ENCODE results near the gene ZGPAT. TPM values are rescaled to one million over a fixed set of nuclear protein-coding genes. Genes with fewer than 3 reads are reported as not detected.

ZGPAT gene
- total RNA-seq, 1 experiment from 2014 or later, result 37.9 TPM

DNA sequence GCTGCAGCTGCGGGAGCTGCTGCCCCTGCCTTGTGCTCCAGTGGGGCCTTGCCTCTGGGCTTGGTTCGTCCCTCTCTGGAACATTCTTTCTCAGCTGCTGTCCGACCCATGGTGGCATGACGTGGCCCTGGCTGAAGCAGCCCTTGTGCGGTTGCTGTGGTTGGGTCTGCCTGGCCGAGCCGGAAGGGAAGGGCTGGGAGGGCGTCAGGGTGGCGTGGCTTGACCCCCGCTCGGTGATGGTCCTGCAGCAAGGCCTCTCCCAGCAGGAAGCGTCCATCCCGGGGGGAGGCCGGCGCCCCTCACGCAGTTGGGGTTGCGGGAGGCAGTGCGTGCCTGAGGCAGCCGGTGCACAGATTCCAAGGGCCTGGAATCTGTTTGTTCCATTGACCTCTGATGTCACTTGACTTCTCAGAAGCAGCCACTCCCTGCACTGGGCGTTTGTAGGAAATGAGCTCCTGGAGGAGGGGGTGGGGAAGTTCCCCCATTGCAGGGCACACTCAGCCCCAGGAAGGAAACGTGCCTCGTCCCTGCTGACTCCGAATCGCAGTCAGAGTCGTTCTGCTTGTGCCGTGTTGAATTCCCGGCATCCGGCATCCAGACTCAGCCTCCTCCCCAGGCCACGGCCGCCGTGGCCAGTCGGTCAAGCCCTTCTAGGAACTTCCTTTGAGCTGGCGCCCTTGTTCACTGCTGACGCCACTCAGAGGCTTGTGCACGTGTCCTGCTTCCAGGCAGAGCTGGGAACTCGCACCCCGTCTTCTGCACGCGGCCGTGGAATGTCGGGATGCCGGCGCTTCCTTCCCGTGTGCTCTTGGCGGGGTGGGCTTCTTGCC is 21.1 kb upstream of the ZGPAT start:
- DNase-seq (peak; percentile 38), ATAC-seq (peak; percentile 14)
- Histone ChIP-seq H3K79me2 (ENCODE audit: low read length) (peaks cover 7% of the 10 kb centered on the region), H4K20me1 (ENCODE audit: low read length) (no peaks in the 10 kb centered on the region), H3F3A (ENCODE audit: low read length, unreplicated experiment) (no peaks in the 10 kb centered on the region), H3K27ac (ENCODE audit: low read length) (peak overlapping the region; percentile 26), H2AFZ (ENCODE audit: low read length) (no peak overlapping the region), H3K4me1 (ENCODE audit: insufficient read depth, low read length) (peaks cover 28% of the 10 kb centered on the region), H3K9ac (ENCODE audit: low read length) (no peak overlapping the region), H3K27me3 (ENCODE audit: low read length) (no peaks in the 10 kb centered on the region), H3K9me2 (replicated peaks; ENCODE audit: low read length) (no peaks in the 10 kb centered on the region), H3K4me2 (ENCODE audit: low read length) (no peak overlapping the region), H3K9me3 (ENCODE audit: low read length) (no peaks in the 10 kb centered on the region), H3K36me3 (ENCODE audit: low read depth, low read length) (peaks cover 2% of the 10 kb centered on the region), H3K4me3 (ENCODE audit: low read length) (no peak overlapping the region)
- intact Hi-C loops (cut with micrococcal nuclease), result no loop called here
- TF ChIP-seq, protein P1, sequence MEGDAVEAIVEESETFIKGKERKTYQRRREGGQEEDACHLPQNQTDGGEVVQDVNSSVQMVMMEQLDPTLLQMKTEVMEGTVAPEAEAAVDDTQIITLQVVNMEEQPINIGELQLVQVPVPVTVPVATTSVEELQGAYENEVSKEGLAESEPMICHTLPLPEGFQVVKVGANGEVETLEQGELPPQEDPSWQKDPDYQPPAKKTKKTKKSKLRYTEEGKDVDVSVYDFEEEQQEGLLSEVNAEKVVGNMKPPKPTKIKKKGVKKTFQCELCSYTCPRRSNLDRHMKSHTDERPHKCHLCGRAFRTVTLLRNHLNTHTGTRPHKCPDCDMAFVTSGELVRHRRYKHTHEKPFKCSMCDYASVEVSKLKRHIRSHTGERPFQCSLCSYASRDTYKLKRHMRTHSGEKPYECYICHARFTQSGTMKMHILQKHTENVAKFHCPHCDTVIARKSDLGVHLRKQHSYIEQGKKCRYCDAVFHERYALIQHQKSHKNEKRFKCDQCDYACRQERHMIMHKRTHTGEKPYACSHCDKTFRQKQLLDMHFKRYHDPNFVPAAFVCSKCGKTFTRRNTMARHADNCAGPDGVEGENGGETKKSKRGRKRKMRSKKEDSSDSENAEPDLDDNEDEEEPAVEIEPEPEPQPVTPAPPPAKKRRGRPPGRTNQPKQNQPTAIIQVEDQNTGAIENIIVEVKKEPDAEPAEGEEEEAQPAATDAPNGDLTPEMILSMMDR (conservative IDR thresholded peaks at IDR 0.05; ENCODE audit: low read depth, low read length), result no peak
- TF ChIP-seq EZH2 (IDR thresholded peaks at IDR 0.05; ENCODE audit: low read length, unreplicated experiment) (no peak), EZH2phosphoT487 (IDR thresholded peaks at IDR 0.05; ENCODE audit: borderline replicate concordance, low read length) (no peak)
- no TSS peak for BruUV-seq (replicated peaks)
- POLR2A ChIA-PET (ENCODE audit: unreplicated experiment), result interaction anchor here (0.6 kb wide), 2 partner anchors 45 to 72 kb away, joined by 4 to 5 read pairs; no protein-coding TSS in a partner anchor
- CTCF ChIA-PET, result interaction anchor here (0.6 to 0.8 kb wide), 2 partner anchors 28 to 45 kb away, joined by 3 to 6 read pairs; no protein-coding TSS in a partner anchor

DNA sequence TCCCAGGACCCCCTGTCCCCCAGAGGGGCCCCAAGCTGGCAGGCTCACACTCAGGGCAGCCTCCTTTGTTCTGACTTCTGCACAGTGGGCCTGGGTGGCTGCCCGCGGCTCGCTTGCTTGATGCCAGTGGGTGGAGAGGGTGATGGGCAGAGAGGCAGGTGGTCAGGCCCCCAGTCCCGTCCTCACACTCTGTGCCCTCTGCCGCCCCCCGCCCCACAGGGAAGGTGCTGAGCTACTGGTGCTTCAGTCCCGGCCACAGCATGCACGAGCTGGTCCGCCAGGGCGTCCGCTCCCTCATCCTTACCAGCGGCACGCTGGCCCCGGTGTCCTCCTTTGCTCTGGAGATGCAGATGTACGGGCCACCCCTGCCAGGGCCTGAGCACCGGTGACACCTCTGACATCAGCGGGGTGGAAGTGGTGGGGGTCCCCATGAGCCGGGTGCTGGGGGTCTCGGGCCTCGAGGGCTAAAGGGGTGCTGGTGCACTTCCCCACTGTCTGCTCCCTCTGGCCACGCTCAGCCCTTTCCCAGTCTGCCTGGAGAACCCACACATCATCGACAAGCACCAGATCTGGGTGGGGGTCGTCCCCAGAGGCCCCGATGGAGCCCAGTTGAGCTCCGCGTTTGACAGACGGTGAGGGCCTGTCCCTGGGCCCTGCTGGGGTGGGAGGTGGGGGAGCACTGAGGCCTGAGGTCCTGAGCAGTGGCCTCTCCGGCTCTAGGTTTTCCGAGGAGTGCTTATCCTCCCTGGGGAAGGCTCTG is 20.2 kb upstream of the ZGPAT start:
- ATAC-seq (no peak), DNase-seq (no peak)
- POLR2A ChIA-PET (ENCODE audit: unreplicated experiment), result interaction anchor here (0.6 kb wide), 1 partner anchor 46 kb away, joined by 4 read pairs; no protein-coding TSS in a partner anchor
- Histone ChIP-seq H3K27me3 (ENCODE audit: low read length) (no peaks in the 10 kb centered on the region), H3F3A (ENCODE audit: low read length, unreplicated experiment) (no peaks in the 10 kb centered on the region), H3K9me3 (ENCODE audit: low read length) (no peaks in the 10 kb centered on the region), H3K9ac (ENCODE audit: low read length) (no peak overlapping the region), H3K27ac (ENCODE audit: low read length) (no peak overlapping the region), H4K20me1 (ENCODE audit: low read length) (no peaks in the 10 kb centered on the region), H3K4me1 (ENCODE audit: insufficient read depth, low read length) (peaks cover 22% of the 10 kb centered on the region), H3K9me2 (replicated peaks; ENCODE audit: low read length) (no peaks in the 10 kb centered on the region), H3K4me2 (ENCODE audit: low read length) (no peak overlapping the region), H3K79me2 (ENCODE audit: low read length) (peaks cover 7% of the 10 kb centered on the region), H3K36me3 (ENCODE audit: low read depth, low read length) (no peaks in the 10 kb centered on the region; the same call in 1 of the 2 replicates), H3K4me3 (ENCODE audit: low read length) (no peak overlapping the region), H2AFZ (ENCODE audit: low read length) (no peak overlapping the region)
- no TSS peak for BruUV-seq (replicated peaks)
- intact Hi-C loops (cut with micrococcal nuclease), result no loop called here
- CTCF ChIA-PET, result interaction anchor here (0.6 to 0.8 kb wide), 2 partner anchors 29 to 46 kb away, joined by 3 to 6 read pairs; no protein-coding TSS in a partner anchor
- TF ChIP-seq, protein P1 (conservative IDR thresholded peaks at IDR 0.05; ENCODE audit: low read depth, low read length), result no peak
- TF ChIP-seq EZH2phosphoT487 (IDR thresholded peaks at IDR 0.05; ENCODE audit: borderline replicate concordance, low read length), result no peak
